Spleen (tissue), 11 donors: ENCODE measurements around the gene AXIN2. TPM values are rescaled to one million over a fixed set of nuclear protein-coding genes. Genes with fewer than 3 reads are reported as not detected.

Experiments
- DNase-seq: peaks from one replicate; pipeline ENCODE4 v3.0.0-alpha.2; 2020
- H3K27ac ChIP-seq, 8 donors: fragments of 200-600 bp; sonication (generic) in 7 of 8; 1 replicate in 4 of 8; 2 replicates in 4 of 8; pipeline versions ENCODE4 v1.5.0 to v1.8.0; 2016 to 2021; ENCODE audit warnings: inconsistent platforms in 4 of 8, mild to moderate bottlenecking in 4 of 8, moderate library complexity in 1 of 8
- H3K27me3 ChIP-seq, 7 donors: fragments of 200-600 bp; sonication (generic) in 6 of 7; replicated peaks in 1 of 7; 1 replicate in 4 of 7; 2 replicates in 3 of 7; pipeline versions ENCODE4 v1.5.0 to v1.8.0; 2016 to 2021; ENCODE audit warnings: inconsistent platforms in 3 of 7, mild to moderate bottlenecking in 1 of 7
- H3K36me3 ChIP-seq, 6 donors: fragments of 200-600 bp; sonication (generic) in 5 of 6; 1 replicate in 4 of 6; 2 replicates in 2 of 6; pipeline versions ENCODE4 v1.5.0 to v1.8.0; 2016 to 2021; ENCODE audit warnings: inconsistent platforms in 2 of 6
- H3K4me1 ChIP-seq, 6 donors: fragments of 200-600 bp; sonication (generic) in 5 of 6; 1 replicate in 3 of 6; 2 replicates in 3 of 6; pipeline versions ENCODE4 v1.5.0 to v1.8.0; 2016 to 2021; ENCODE audit warnings: inconsistent platforms in 3 of 6
- H3K4me3 ChIP-seq, 8 donors: fragments of 200-600 bp; sonication (generic) in 7 of 8; 1 replicate in 4 of 8; 2 replicates in 4 of 8; pipeline versions ENCODE4 v1.5.0 to v1.8.0; 2016 to 2021; ENCODE audit warnings: inconsistent platforms in 4 of 8, mild to moderate bottlenecking in 4 of 8, moderate library complexity in 2 of 8
- H3K9me3 ChIP-seq, 8 donors: fragments of 200-600 bp; sonication (generic) in 7 of 8; 1 replicate in 4 of 8; 2 replicates in 4 of 8; pipeline versions ENCODE4 v1.5.0 to v1.8.0; 2016 to 2021; ENCODE audit warnings: inconsistent platforms in 4 of 8
- POLR2A ChIP-seq, 3 donors: fragments of 450-650 bp; IDR thresholded peaks; one replicate each; pipeline ENCODE4 v1.5.1; 2017; ENCODE audit warnings: antibody characterized with exemption in 3 of 3, mild to moderate bottlenecking in 1 of 3
- POLR2AphosphoS5 ChIP-seq, 3 donors: sonication (generic); formaldehyde crosslinking; IDR thresholded peaks; one replicate each; pipeline ENCODE4 v1.5.1; 2017; ENCODE audit warnings: antibody characterized with exemption in 3 of 3
- WGBS, 5 donors: extraction: QIAGEN DNeasy Blood & Tissue Kit in 3 of 5; methylation state at CpG; one replicate each; pipeline versions ENCODE4 v1.1.5 to v1.1.7; 2013 to 2018; 5-methylcytosine and 5-hydroxymethylcytosine counted together
- intact Hi-C: fragments of 100-400 bp; cut with DNase I; formaldehyde crosslinking; loops from one replicate; pipeline ENCODE4 v1.15.0; 2023; ENCODE audit warnings: low total_unique reads
- polyA plus RNA-seq, 3 donors: library from polyadenylated mRNA; stranded (reverse); fragments of 200-250 nt; gene quantifications; one replicate each; pipeline ENCODE4 v1.2.1, GENCODE V29; 2013
- total RNA-seq, 7 donors: library from RNA; depleted of rRNA in 3 of 7; stranded (reverse); fragments of >200 nt in 3 of 7; fragmentation: NEBNext Ultra II Directional in 4 of 7; extraction: Animal tissue kit (Norgen Biotek cat#: 25700) in 4 of 7; gene quantifications; one replicate each; pipeline versions ENCODE4 v1.1.0 to v1.2.1, GENCODE V29; 2016 to 2021
- TF ChIP-seq, protein P1 (sequence below), 11 experiments: fragments of 200-600 bp in 7 of 11; fragments of 450-650 bp in 4 of 11; sonication (generic) in 4 of 11; IDR thresholded peaks in 8 of 11; conservative IDR thresholded peaks in 3 of 11; 1 replicate in 7 of 11; 2 replicates in 4 of 11; pipeline versions ENCODE4 v1.4.0 to v1.8.0; 2016 to 2021; ENCODE audit warnings: antibody characterized with exemption in 11 of 11, inconsistent platforms in 4 of 11, mild to moderate bottlenecking in 1 of 11
- donor health status: healthy with polysubstance abuse.
- donor health status: DM: no; HTN: no; CAD: no; lungs with moderate emphysema.
- donor health status: DM: no; HTN: no; CAD: no.
- donor health status: Bipolar disorder and iron deficiency.
- donor health status: healthy.
- donor health status: DM: no; HTN: no; CAD: no.
- donor health status: DM: yes; HTN: yes; CAD: no.

AXIN2 gene
- total and polyA plus RNA-seq, 10 donors = 1.1 to 16.6 (median 11.0) TPM

DNA sequence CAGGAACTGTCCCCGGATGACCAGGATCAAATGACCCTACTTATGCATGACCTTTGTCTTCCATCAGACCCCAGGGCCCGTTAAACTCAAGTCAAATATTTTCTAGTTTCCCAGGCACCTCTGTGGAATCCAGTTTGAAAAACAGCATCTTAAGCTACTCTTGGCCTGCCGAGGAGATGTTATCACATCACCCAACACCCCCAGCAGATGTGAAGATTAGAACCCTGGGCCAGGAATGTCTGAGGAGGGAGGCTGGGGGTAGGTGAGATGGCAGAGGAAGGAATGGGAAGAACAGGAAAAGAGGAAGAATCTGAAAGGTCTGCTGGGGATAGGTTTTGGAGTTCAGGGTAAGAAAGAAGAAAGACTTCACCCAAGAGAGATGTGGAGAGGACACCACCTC, 79.2 kb downstream of the AXIN2 start:
- intact Hi-C loops = no loop called here
- no peaks in the 10 kb centered on the region for H3K27me3 ChIP-seq
- no peak for DNase-seq
- WGBS, 5 donors = 73 to 81% (median 76%) methylated on average over 3 of the region's 3 CpGs
- H3K27ac ChIP-seq = no peak overlapping the region
- H3K9me3 ChIP-seq = no peaks in the 10 kb centered on the region
- TF ChIP-seq, protein P1, sequence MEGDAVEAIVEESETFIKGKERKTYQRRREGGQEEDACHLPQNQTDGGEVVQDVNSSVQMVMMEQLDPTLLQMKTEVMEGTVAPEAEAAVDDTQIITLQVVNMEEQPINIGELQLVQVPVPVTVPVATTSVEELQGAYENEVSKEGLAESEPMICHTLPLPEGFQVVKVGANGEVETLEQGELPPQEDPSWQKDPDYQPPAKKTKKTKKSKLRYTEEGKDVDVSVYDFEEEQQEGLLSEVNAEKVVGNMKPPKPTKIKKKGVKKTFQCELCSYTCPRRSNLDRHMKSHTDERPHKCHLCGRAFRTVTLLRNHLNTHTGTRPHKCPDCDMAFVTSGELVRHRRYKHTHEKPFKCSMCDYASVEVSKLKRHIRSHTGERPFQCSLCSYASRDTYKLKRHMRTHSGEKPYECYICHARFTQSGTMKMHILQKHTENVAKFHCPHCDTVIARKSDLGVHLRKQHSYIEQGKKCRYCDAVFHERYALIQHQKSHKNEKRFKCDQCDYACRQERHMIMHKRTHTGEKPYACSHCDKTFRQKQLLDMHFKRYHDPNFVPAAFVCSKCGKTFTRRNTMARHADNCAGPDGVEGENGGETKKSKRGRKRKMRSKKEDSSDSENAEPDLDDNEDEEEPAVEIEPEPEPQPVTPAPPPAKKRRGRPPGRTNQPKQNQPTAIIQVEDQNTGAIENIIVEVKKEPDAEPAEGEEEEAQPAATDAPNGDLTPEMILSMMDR (IDR thresholded peaks at IDR 0.05 in 8 of 11, conservative IDR thresholded peaks at IDR 0.05 in 3 of 11) = no peak
- no peak for TF ChIP-seq POLR2A (IDR thresholded peaks at IDR 0.05)
- no peak for TF ChIP-seq POLR2AphosphoS5 (IDR thresholded peaks at IDR 0.05)
- no peak overlapping the region for H3K4me3 ChIP-seq
- H3K4me1 ChIP-seq = peaks cover 0 to 11% (median 0%) of the 10 kb centered on the region in 6 donors
- no peaks in the 10 kb centered on the region for H3K36me3 ChIP-seq

DNA sequence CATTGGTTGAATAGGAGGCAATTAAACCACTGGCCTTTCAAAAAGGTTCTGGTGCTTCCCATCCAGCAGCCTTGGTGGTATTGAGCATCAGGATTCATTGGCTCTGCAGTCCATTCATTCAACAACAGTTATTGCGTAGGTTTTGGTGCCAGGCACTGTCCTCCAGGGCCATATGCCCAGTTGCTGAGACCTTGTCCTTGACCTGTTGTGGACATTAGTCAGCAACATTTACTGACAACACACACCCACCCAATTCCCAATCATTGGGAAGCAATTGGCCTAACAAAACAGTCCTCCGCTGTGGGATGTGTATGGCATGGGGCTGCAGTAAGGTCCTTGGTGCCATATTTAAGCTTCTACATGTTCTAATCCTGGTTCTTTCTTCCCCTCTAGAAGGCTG, 82.2 kb downstream of the AXIN2 start:
- 71 to 87% (median 80%) methylated on average over 2 of the region's 2 CpGs for WGBS, 5 donors
- no peak overlapping the region for H3K27ac ChIP-seq
- H3K36me3 ChIP-seq = no peaks in the 10 kb centered on the region
- intact Hi-C loops = no loop called here
- H3K9me3 ChIP-seq = no peaks in the 10 kb centered on the region
- no peaks in the 10 kb centered on the region for H3K27me3 ChIP-seq
- DNase-seq = no peak
- TF ChIP-seq POLR2AphosphoS5 (IDR thresholded peaks at IDR 0.05) = no peak
- no peaks in the 10 kb centered on the region for H3K4me1 ChIP-seq
- H3K4me3 ChIP-seq = no peak overlapping the region
